GM23248 (cell line): ENCODE results near the gene S100A16.

ENCODE experiments used
- EZH2 ChIP-seq: fragments of 200-600 bp; sonication (generic); IDR thresholded peaks from 2 replicates; pipeline ENCODE4 v1.6.1; 2018; ENCODE audit warnings: antibody characterized with exemption, mild to moderate bottlenecking; ENCODE audit not compliant: insufficient read depth, poor library complexity, severe bottlenecking
- EZH2phosphoT487 ChIP-seq: fragments of 200-600 bp; sonication (generic); IDR thresholded peaks from 2 replicates; pipeline ENCODE4 v1.6.1; 2018; ENCODE audit warnings: antibody characterized with exemption, moderate library complexity, mild to moderate bottlenecking, low read depth; ENCODE audit not compliant: insufficient read depth

DNA sequence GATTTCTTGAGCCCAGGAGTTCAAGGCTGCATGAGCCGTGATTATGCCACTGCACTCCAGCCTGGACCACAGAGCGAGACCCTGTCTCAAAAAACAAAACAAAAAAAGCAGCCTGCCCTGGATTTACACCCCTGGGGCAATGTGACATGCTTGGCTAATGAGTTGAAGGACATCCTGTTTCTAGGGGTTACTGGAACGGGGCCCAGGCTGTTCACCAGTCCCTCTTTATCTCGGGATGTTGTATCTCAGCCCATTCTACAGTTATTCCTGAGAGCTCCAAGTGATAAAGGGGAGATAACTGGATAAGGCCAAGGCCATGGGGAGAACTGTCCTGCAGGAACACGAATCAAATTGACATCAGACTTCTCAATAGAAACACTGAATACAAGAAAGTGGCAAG, 25.6 kb downstream of the S100A16 start:
- TF ChIP-seq EZH2phosphoT487 = no peak
- no peak for TF ChIP-seq EZH2
